H7 (cell line): ENCODE data around the gene PPP1CA. TPM values are rescaled to one million over a fixed set of nuclear protein-coding genes. Genes with fewer than 3 reads are reported as not detected.

Source experiments
- total RNA-seq: library from RNA; depleted of rRNA; stranded (reverse); fragments of >200 nt; shearing (Covaris generic); gene quantifications from 2 replicates; pipeline ENCODE4 v1.2.3, GENCODE V29; 2014; rRNA removed

Gene PPP1CA
- total RNA-seq, 1 experiment from 2014 or later, result 314 TPM

Other genes starting within 250 kb of the PPP1CA start
- 73.8 and 82.1 TPM in 2 replicates for gene GRK2, start 135.4 kb downstream of the PPP1CA start, total RNA-seq
- 29.1 and 32.2 TPM in 2 replicates for gene ANKRD13D, start 112.6 kb downstream of the PPP1CA start, total RNA-seq
- 23.6 and 30.2 TPM in 2 replicates for gene SSH3, start 98.3 kb downstream of the PPP1CA start, total RNA-seq
- 49.8 and 53.9 TPM in 2 replicates for gene POLD4, start 48.3 kb downstream of the PPP1CA start, total RNA-seq
- 3.7 and 4.4 TPM in 2 replicates for gene CLCF1, start 28.3 kb downstream of the PPP1CA start, total RNA-seq
- 20.2 and 27.0 TPM in 2 replicates for gene RAD9A, start 9.9 kb downstream of the PPP1CA start, total RNA-seq
- 0.44 and 0.52 TPM in 2 replicates for gene TBC1D10C, start 2.2 kb upstream of the PPP1CA start, total RNA-seq
- gene CARNS1, start 13.8 kb upstream of the PPP1CA start, total RNA-seq, result 0.07 and 0.17 TPM in 2 replicates
- 88.9 and 90.2 TPM in 2 replicates for gene RPS6KB2, start 26.6 kb upstream of the PPP1CA start, total RNA-seq
- 0.74 and 2.6 TPM in 2 replicates for gene PTPRCAP, start 35.8 kb upstream of the PPP1CA start, total RNA-seq
- 116 and 134 TPM in 2 replicates for gene CORO1B, start 41.6 kb upstream of the PPP1CA start, total RNA-seq
- gene GPR152, start 50.9 kb upstream of the PPP1CA start, total RNA-seq, result not detected in 2 replicates
- gene CABP4, start 53.5 kb upstream of the PPP1CA start, total RNA-seq, result not detected in 2 replicates
- gene TMEM134, start 67.4 kb upstream of the PPP1CA start, total RNA-seq, result 34.9 and 51.7 TPM in 2 replicates
- 40.8 and 51.2 TPM in 2 replicates for gene AIP, start 81.2 kb upstream of the PPP1CA start, total RNA-seq
- gene PITPNM1, start 103.5 kb upstream of the PPP1CA start, total RNA-seq, result 36.9 and 37.5 TPM in 2 replicates
- 28.6 and 38.1 TPM in 2 replicates for gene CDK2AP2, start 106.3 kb upstream of the PPP1CA start, total RNA-seq
- not detected in 2 replicates for gene CABP2, start 121.6 kb upstream of the PPP1CA start, total RNA-seq
- gene GSTP1, start 182.0 kb upstream of the PPP1CA start, total RNA-seq, result 2,691 and 2,979 TPM in 2 replicates
- gene NDUFV1, start 205.1 kb upstream of the PPP1CA start, total RNA-seq, result 302 and 350 TPM in 2 replicates
- 8.1 and 8.7 TPM in 2 replicates for gene NUDT8, start 228.1 kb upstream of the PPP1CA start, total RNA-seq
- gene TBX10, start 237.9 kb upstream of the PPP1CA start, total RNA-seq, result 0.07 TPM in 1 of 2 replicates, not detected in the other
- not detected in 2 replicates for gene ACY3, start 248.9 kb upstream of the PPP1CA start, total RNA-seq